Upper lobe of left lung (tissue), 6 donors: ENCODE results near the gene POLK. TPM values are rescaled to one million over a fixed set of nuclear protein-coding genes. Genes with fewer than 3 reads are reported as not detected.
"Not testable (repeated sequence)": the region's sequence is repeated elsewhere in the genome, so short reads cannot be mapped to it uniquely, and the experiment has no call there.

Source experiments
- ATAC-seq, 2 donors: fragments of 200-7000 bp; cut with Tn5 transposase; one replicate each; pipeline ENCODE4 v1.9.1; 2022; ENCODE audit warnings: mild to moderate bottlenecking in 2 of 2, moderate library complexity in 2 of 2; ENCODE audit not compliant: low FRiP score in 2 of 2
- DNase-seq, 2 donors: peaks; one replicate each; pipeline ENCODE4 v3.0.0-alpha.2; 2019 to 2020
- H3K27ac ChIP-seq, 4 donors: fragments of 200-600 bp; sonication (generic); one replicate each; pipeline ENCODE4 v1.5.1; 2016 to 2019
- H3K27me3 ChIP-seq, 4 donors: fragments of 200-600 bp; sonication (generic); one replicate each; pipeline ENCODE4 v1.5.1; 2017 to 2019
- H3K36me3 ChIP-seq, 4 donors: fragments of 200-600 bp; sonication (generic); one replicate each; pipeline ENCODE4 v1.5.1; 2016 to 2019
- H3K4me1 ChIP-seq, 4 donors: fragments of 200-600 bp; sonication (generic); one replicate each; pipeline ENCODE4 v1.5.1; 2018 to 2019
- H3K4me3 ChIP-seq, 4 donors: fragments of 200-600 bp; sonication (generic); one replicate each; pipeline ENCODE4 v1.5.1; 2017 to 2019; ENCODE audit warnings: mild to moderate bottlenecking in 2 of 4, moderate library complexity in 1 of 4
- H3K9me3 ChIP-seq, 4 donors: fragments of 200-600 bp; sonication (generic); one replicate each; pipeline ENCODE4 v1.5.1; 2018 to 2019
- EP300 ChIP-seq, 4 donors: sonication (generic); formaldehyde crosslinking; IDR thresholded peaks; one replicate each; pipeline ENCODE4 v1.5.1; 2017; ENCODE audit warnings: antibody characterized with exemption in 4 of 4, control low read depth in 2 of 4
- POLR2A ChIP-seq, 4 donors: fragments of 450-650 bp; IDR thresholded peaks; one replicate each; pipeline ENCODE4 v1.5.1; 2016 to 2017; ENCODE audit warnings: antibody characterized with exemption in 4 of 4, mild to moderate bottlenecking in 2 of 4
- POLR2AphosphoS5 ChIP-seq, 2 donors: sonication (generic); formaldehyde crosslinking; IDR thresholded peaks; one replicate each; pipeline ENCODE4 v1.5.1; 2017; ENCODE audit warnings: antibody characterized with exemption in 2 of 2
- WGBS, 2 donors: methylation state at CpG; one replicate each; pipeline ENCODE4 v1.1.5; 2017 to 2018; 5-methylcytosine and 5-hydroxymethylcytosine counted together
- total RNA-seq, 6 donors: library from RNA; depleted of rRNA in 4 of 6; stranded (reverse); fragments of >200 nt in 4 of 6; gene quantifications; one replicate each; pipeline versions ENCODE4 v1.1.0 to v1.2.1, GENCODE V29; 2016 to 2021
- TF ChIP-seq, protein P1 (sequence below), 6 experiments: fragments of 450-650 bp in 4 of 6; fragments of 200-600 bp in 2 of 6; sonication (generic) in 2 of 6; IDR thresholded peaks; one replicate each; pipeline ENCODE4 v1.5.1; 2016 to 2019; ENCODE audit warnings: antibody characterized with exemption in 6 of 6
- donor health status: DM: no; HTN: no; CAD: no; lungs with moderate emphysema.
- donor health status: DM: no; HTN: yes; CAD: no; lungs with severe emphysema.

The POLK gene
- total RNA-seq, 6 donors from 2014 or later = 19.2 to 55.3 (median 29.6) TPM

GRCh38 chr5:75526070-75526469 is 14.4 kb downstream of the POLK start:
- DNase-seq = no peak
- Histone ChIP-seq H3K27me3 (no peaks in the 10 kb centered on the region), H3K27ac (no peak overlapping the region), H3K4me1 (peaks cover 0 to 10% (median 6%) of the 10 kb centered on the region in 4 donors), H3K36me3 (no peaks in the 10 kb centered on the region), H3K9me3 (peaks cover 0 to 8% (median 4%) of the 10 kb centered on the region in 4 donors), H3K4me3 (no peak overlapping the region)
- TF ChIP-seq, protein P1, sequence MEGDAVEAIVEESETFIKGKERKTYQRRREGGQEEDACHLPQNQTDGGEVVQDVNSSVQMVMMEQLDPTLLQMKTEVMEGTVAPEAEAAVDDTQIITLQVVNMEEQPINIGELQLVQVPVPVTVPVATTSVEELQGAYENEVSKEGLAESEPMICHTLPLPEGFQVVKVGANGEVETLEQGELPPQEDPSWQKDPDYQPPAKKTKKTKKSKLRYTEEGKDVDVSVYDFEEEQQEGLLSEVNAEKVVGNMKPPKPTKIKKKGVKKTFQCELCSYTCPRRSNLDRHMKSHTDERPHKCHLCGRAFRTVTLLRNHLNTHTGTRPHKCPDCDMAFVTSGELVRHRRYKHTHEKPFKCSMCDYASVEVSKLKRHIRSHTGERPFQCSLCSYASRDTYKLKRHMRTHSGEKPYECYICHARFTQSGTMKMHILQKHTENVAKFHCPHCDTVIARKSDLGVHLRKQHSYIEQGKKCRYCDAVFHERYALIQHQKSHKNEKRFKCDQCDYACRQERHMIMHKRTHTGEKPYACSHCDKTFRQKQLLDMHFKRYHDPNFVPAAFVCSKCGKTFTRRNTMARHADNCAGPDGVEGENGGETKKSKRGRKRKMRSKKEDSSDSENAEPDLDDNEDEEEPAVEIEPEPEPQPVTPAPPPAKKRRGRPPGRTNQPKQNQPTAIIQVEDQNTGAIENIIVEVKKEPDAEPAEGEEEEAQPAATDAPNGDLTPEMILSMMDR (IDR thresholded peaks at IDR 0.05) = no peak
- TF ChIP-seq POLR2A (IDR thresholded peaks at IDR 0.05) (no peak), POLR2AphosphoS5 (IDR thresholded peaks at IDR 0.05) (no peak), EP300 (IDR thresholded peaks at IDR 0.05) (no peak)
- ATAC-seq = no peak
- WGBS, 2 donors = 58 to 71% methylated on average over 2 of the region's 2 CpGs

GRCh38 chr5:75529185-75529584 is 17.5 kb downstream of the POLK start:
- no peak overlapping the region for H3K4me3 ChIP-seq
- no peak for ATAC-seq
- H3K27me3 ChIP-seq = no peaks in the 10 kb centered on the region
- H3K27ac ChIP-seq = no peak overlapping the region
- DNase-seq = no peak
- peaks cover 0 to 3% (median 0%) of the 10 kb centered on the region in 4 donors for H3K9me3 ChIP-seq
- no peaks in the 10 kb centered on the region for H3K36me3 ChIP-seq
- peaks cover 0 to 4% (median 2%) of the 10 kb centered on the region in 4 donors for H3K4me1 ChIP-seq
- TF ChIP-seq EP300 (IDR thresholded peaks at IDR 0.05) (no peak), POLR2AphosphoS5 (IDR thresholded peaks at IDR 0.05) (no peak), POLR2A (IDR thresholded peaks at IDR 0.05) (no peak)
- TF ChIP-seq, protein P1 (IDR thresholded peaks at IDR 0.05) = no peak

DNA sequence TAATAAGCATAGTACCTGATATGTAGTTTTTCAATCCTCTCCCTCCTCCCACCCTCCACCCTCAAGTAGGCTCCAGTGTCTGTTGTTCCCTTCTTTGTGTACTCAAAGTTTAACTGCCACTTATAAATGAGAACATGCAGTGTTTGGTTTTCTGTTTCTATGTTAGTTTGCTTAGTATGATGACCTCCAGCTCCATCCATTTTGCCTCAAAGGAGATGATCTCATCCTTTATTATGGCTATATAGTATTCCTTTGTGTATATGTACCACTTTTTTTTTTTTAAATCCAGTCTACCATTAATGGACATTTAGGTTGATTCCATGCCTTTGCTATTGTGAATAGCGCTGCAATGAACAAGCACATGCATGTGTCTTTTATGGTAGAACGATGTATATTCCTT is 20.5 kb downstream of the POLK start:
- Histone ChIP-seq H3K36me3 (no peaks in the 10 kb centered on the region), H3K4me1 (peaks cover 0 to 11% (median 6%) of the 10 kb centered on the region in 4 donors), H3K27me3 (no peaks in the 10 kb centered on the region), H3K9me3 (peaks cover 0 to 15% (median 7%) of the 10 kb centered on the region in 4 donors), H3K27ac (no peak overlapping the region), H3K4me3 (no peak overlapping the region)
- TF ChIP-seq POLR2AphosphoS5 (IDR thresholded peaks at IDR 0.05) (no peak), EP300 (IDR thresholded peaks at IDR 0.05) (no peak), POLR2A (IDR thresholded peaks at IDR 0.05) (no peak)
- TF ChIP-seq, protein P1 (IDR thresholded peaks at IDR 0.05) = no peak
- no peak for DNase-seq
- WGBS, 2 donors = 98% methylated on average over 2 of the region's 2 CpGs
- no peak for ATAC-seq

- Histone ChIP-seq H3K4me1 (peaks cover 0 to 11% (median 6%) of the 10 kb centered on the region in 4 donors), H3K9me3 (peaks cover 0 to 15% (median 7%) of the 10 kb centered on the region in 4 donors)
- not testable (repeated sequence) for H3K36me3 ChIP-seq, H3K4me3 ChIP-seq, H3K27ac ChIP-seq, ATAC-seq, DNase-seq, H3K27me3 ChIP-seq
- 95 to 100% methylated on average over 1 of the region's 1 CpG for WGBS, 2 donors
Measured at GRCh38 chr5:75533716-75534115, 22.0 kb downstream of the POLK start.

GRCh38 chr5:75534734-75535133 is 23.0 kb downstream of the POLK start:
- H3K4me1 ChIP-seq = peaks cover 0 to 11% (median 6%) of the 10 kb centered on the region in 4 donors
- TF ChIP-seq POLR2AphosphoS5 (IDR thresholded peaks at IDR 0.05) (no peak), POLR2A (IDR thresholded peaks at IDR 0.05) (no peak), EP300 (IDR thresholded peaks at IDR 0.05) (no peak)
- TF ChIP-seq, protein P1 (IDR thresholded peaks at IDR 0.05) = no peak

More at GRCh38 chr5:75534734-75535133, 23.0 kb downstream of the POLK start:
- no peak overlapping the region for H3K4me3 ChIP-seq
- H3K27ac ChIP-seq = no peak overlapping the region
- peaks cover 0 to 15% (median 7%) of the 10 kb centered on the region in 4 donors for H3K9me3 ChIP-seq
- H3K27me3 ChIP-seq = no peaks in the 10 kb centered on the region
- 97 to 98% methylated on average over 2 of the region's 2 CpGs for WGBS, 2 donors
- H3K36me3 ChIP-seq = no peaks in the 10 kb centered on the region
- no peak for DNase-seq
- ATAC-seq = no peak
